NCI-H774 (cell line): Measurements from ENCODE around the gene RSPH9.

Experiments used
- DNase-seq: peaks from one replicate; lab custom pipeline; 2025; lab: John Stamatoyannopoulos, UW

The RSPH9 gene

GRCh38 chr6:43644940-43645612 lies at the start of gene RSPH9:
Gene RSPH9, plus strand, starts transcription at chr6:43645036. Its CDS starts 63 bp downstream, at chr6:43645099.
- DNase-seq = peak; percentile 80

- DNase-seq = no peak
These were observed 44.2 kb upstream of the RSPH9 start for GRCh38 chr6:43600595-43600994.

- no peak for DNase-seq
These were observed 40.7 kb upstream of the RSPH9 start for GRCh38 chr6:43604174-43604573.

GRCh38 chr6:43606019-43606418 lies 38.8 kb upstream of the RSPH9 start:
- no peak for DNase-seq

GRCh38 chr6:43608310-43608763 lies 36.5 kb upstream of the RSPH9 start:
- DNase-seq = peak; percentile 50

- no peak for DNase-seq
These were observed 36.0 kb upstream of the RSPH9 start for GRCh38 chr6:43608807-43609206.

GRCh38 chr6:43609402-43609801 lies 35.4 kb upstream of the RSPH9 start:
- DNase-seq = no peak

- no peak for DNase-seq
These were observed 34.4 kb upstream of the RSPH9 start for GRCh38 chr6:43610431-43610830.

- no peak for DNase-seq
These were observed 31.0 kb upstream of the RSPH9 start for GRCh38 chr6:43613721-43614395.

- no peak for DNase-seq
These were observed 30.5 kb upstream of the RSPH9 start for GRCh38 chr6:43614396-43614730.

GRCh38 chr6:43616725-43617472 lies 27.9 kb upstream of the RSPH9 start:
- DNase-seq = no peak

- no peak for DNase-seq
These were observed 23.6 kb upstream of the RSPH9 start for GRCh38 chr6:43621078-43621835.

GRCh38 chr6:43621836-43622180 lies 23.0 kb upstream of the RSPH9 start:
- DNase-seq = no peak

- DNase-seq = no peak
These were observed 22.3 kb upstream of the RSPH9 start for GRCh38 chr6:43622541-43622940.

GRCh38 chr6:43623880-43624785 lies 20.7 kb upstream of the RSPH9 start:
- DNase-seq = no peak

GRCh38 chr6:43624786-43625288 lies 20.0 kb upstream of the RSPH9 start:
- no peak for DNase-seq

GRCh38 chr6:43625393-43625992 lies 19.3 kb upstream of the RSPH9 start:
- DNase-seq = no peak

GRCh38 chr6:43627008-43627825 lies 17.6 kb upstream of the RSPH9 start:
- DNase-seq = peak; percentile 89

- peak; percentile 37 for DNase-seq
These were observed 16.3 kb upstream of the RSPH9 start for GRCh38 chr6:43628393-43629103.
